Osteoblast (primary cell): ENCODE measurements around the gene SUGT1. TPM values are rescaled to one million over a fixed set of nuclear protein-coding genes. Genes with fewer than 3 reads are reported as not detected.
"Not testable (repeated sequence)": the region's sequence is repeated elsewhere in the genome, so short reads cannot be mapped to it uniquely, and the experiment has no call there.

Experiments
- DNase-seq: peaks from one replicate; pipeline ENCODE4 v3.0.0; 2011; ENCODE audit warnings: low spot score, mixed read lengths; ENCODE audit not compliant: insufficient read length; ENCODE audit errors: missing footprints
- H2AFZ ChIP-seq: 2 replicates; pipeline ENCODE4 v1.6.0; 2011; ENCODE audit warnings: mild to moderate bottlenecking, low read length
- H3K27ac ChIP-seq: 2 replicates; pipeline ENCODE4 v1.5.1; 2011; ENCODE audit warnings: mild to moderate bottlenecking, low read depth, low read length, moderate library complexity
- H3K27me3 ChIP-seq: 2 replicates; pipeline ENCODE4 v1.6.0; 2012; ENCODE audit warnings: mild to moderate bottlenecking, control low read depth, inconsistent platforms, low read length, moderate library complexity; ENCODE audit not compliant: insufficient read depth
- H3K36me3 ChIP-seq: 2 replicates; pipeline ENCODE4 v1.5.1; 2011; ENCODE audit warnings: mild to moderate bottlenecking, low read length, control low read depth, moderate library complexity; ENCODE audit not compliant: insufficient read depth
- H3K4me1 ChIP-seq: 2 replicates; pipeline ENCODE4 v1.5.1; 2011; ENCODE audit warnings: mild to moderate bottlenecking, low read length, control low read depth, moderate library complexity; ENCODE audit not compliant: insufficient read depth
- H3K4me2 ChIP-seq: 2 replicates; pipeline ENCODE4 v1.6.0; 2011; ENCODE audit warnings: mild to moderate bottlenecking, low read length; ENCODE audit not compliant: insufficient read depth
- H3K4me3 ChIP-seq: fragments of 200-600 bp; sonication (generic); 3 replicates; pipeline ENCODE4 v1.5.1; 2012; ENCODE audit warnings: mild to moderate bottlenecking, low read length, inconsistent platforms; ENCODE audit not compliant: insufficient read depth
- H3K79me2 ChIP-seq: 2 replicates; pipeline ENCODE4 v1.6.0; 2012; ENCODE audit warnings: mild to moderate bottlenecking, low read length, control low read depth, inconsistent platforms; ENCODE audit not compliant: insufficient read depth
- H3K9me3 ChIP-seq: 2 replicates; pipeline ENCODE4 v1.5.1; 2011; ENCODE audit warnings: low read depth, low read length, control low read depth
- H4K20me1 ChIP-seq: 2 replicates; pipeline ENCODE4 v1.6.0; 2012; ENCODE audit warnings: mild to moderate bottlenecking, low read length, control low read depth; ENCODE audit not compliant: insufficient read depth
- total RNA-seq: library from RNA; depleted of rRNA; stranded (reverse); fragments of >200 nt; gene quantifications from 2 replicates; pipeline ENCODE4 v1.2.3, GENCODE V29; 2012
- TF ChIP-seq, protein P1 (sequence below): IDR thresholded peaks from 2 replicates; pipeline ENCODE4 v1.5.1; 2011; ENCODE audit warnings: mild to moderate bottlenecking, low read depth, low read length, moderate library complexity; ENCODE audit errors: extremely low read depth

SUGT1 gene
- total RNA-seq, 1 donor, result 30.4 TPM

DNA sequence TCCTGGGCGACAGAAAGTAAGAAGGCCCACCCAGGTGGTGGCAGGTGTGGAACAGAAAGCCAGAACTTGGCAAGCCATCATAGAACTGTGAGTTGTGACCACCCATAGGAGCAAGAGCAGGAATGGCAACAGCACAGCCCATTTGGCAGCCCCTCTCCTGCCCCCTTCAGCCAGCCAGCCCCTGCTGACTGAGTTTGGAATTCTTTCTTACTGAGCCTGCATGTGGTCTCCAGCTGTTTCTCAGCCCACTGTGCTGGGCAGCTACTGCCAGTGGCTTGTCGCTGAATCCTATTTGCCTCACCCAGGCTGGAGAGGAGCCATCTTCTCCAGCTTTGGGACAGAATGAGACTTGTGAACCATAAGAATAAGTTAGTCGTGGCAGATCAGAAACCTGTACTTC lies 58.6 kb downstream of the SUGT1 start:
- H2AFZ ChIP-seq, result no peak overlapping the region
- H3K27me3 ChIP-seq, result peaks cover 2% of the 10 kb centered on the region
- no peaks in the 10 kb centered on the region for H3K36me3 ChIP-seq
- DNase-seq, result no peak
- no peaks in the 10 kb centered on the region for H3K79me2 ChIP-seq
- no peak overlapping the region for H3K4me2 ChIP-seq
- TF ChIP-seq, protein P1, sequence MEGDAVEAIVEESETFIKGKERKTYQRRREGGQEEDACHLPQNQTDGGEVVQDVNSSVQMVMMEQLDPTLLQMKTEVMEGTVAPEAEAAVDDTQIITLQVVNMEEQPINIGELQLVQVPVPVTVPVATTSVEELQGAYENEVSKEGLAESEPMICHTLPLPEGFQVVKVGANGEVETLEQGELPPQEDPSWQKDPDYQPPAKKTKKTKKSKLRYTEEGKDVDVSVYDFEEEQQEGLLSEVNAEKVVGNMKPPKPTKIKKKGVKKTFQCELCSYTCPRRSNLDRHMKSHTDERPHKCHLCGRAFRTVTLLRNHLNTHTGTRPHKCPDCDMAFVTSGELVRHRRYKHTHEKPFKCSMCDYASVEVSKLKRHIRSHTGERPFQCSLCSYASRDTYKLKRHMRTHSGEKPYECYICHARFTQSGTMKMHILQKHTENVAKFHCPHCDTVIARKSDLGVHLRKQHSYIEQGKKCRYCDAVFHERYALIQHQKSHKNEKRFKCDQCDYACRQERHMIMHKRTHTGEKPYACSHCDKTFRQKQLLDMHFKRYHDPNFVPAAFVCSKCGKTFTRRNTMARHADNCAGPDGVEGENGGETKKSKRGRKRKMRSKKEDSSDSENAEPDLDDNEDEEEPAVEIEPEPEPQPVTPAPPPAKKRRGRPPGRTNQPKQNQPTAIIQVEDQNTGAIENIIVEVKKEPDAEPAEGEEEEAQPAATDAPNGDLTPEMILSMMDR, result no peak
- H4K20me1 ChIP-seq, result no peaks in the 10 kb centered on the region
- H3K9me3 ChIP-seq, result no peaks in the 10 kb centered on the region
- H3K4me3 ChIP-seq, result no peak overlapping the region
- no peak overlapping the region for H3K27ac ChIP-seq
- no peaks in the 10 kb centered on the region for H3K4me1 ChIP-seq

DNA sequence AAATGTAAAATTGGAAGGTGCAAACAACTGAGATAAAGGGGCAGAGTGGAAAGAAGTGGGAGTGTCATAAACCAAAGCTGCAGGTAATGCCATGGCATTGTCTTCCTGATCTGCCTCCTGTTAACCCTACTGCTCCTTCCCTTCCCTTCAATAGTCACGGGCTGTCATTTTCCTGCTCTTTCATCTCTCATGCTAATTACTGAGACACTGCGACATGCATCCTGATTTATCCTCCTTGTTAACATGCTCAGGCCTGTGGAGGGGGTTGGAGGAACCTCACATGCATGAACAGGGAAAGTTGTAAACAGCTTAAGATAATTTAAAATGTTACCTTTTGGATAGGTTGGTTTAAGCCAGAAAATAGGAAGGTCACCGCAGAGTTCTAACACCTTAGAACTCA lies 59.7 kb downstream of the SUGT1 start:
- Histone ChIP-seq H3K4me3 (no peak overlapping the region), H3K79me2 (no peaks in the 10 kb centered on the region), H3K36me3 (no peaks in the 10 kb centered on the region), H3K4me1 (no peaks in the 10 kb centered on the region), H3K27me3 (peaks cover 2% of the 10 kb centered on the region), H2AFZ (no peak overlapping the region), H4K20me1 (no peaks in the 10 kb centered on the region), H3K27ac (no peak overlapping the region), H3K4me2 (no peak overlapping the region), H3K9me3 (no peaks in the 10 kb centered on the region)
- no peak for DNase-seq
- TF ChIP-seq, protein P1, result no peak

DNA sequence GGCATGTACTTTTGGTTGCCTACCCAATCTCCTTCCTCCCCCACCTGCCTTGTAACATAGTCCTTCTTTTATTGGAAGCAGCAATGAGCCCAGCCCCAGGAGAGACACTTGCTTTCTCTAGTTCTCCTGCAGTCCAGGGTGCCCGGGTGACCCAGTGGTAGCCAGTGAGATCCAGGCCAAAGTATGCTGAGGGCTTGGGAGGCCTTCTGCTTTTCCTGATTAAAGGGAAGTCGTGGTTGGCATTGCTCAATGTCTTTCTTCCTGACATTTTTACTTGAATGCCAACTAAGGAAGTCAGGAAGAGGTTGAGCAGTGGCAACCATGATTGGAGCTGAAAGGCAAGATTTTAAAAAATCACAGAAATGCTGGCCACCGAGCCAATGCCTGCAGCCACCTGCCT lies 61.3 kb downstream of the SUGT1 start:
- H3K9me3 ChIP-seq, result no peaks in the 10 kb centered on the region
- H3K79me2 ChIP-seq, result no peaks in the 10 kb centered on the region
- no peaks in the 10 kb centered on the region for H4K20me1 ChIP-seq
- TF ChIP-seq, protein P1, result no peak
- no peak overlapping the region for H3K4me3 ChIP-seq
- H3K4me2 ChIP-seq, result no peak overlapping the region
- H3K36me3 ChIP-seq, result no peaks in the 10 kb centered on the region
- DNase-seq, result no peak
- no peaks in the 10 kb centered on the region for H3K4me1 ChIP-seq
- peaks cover 2% of the 10 kb centered on the region for H3K27me3 ChIP-seq
- no peak overlapping the region for H3K27ac ChIP-seq
- H2AFZ ChIP-seq, result no peak overlapping the region

DNA sequence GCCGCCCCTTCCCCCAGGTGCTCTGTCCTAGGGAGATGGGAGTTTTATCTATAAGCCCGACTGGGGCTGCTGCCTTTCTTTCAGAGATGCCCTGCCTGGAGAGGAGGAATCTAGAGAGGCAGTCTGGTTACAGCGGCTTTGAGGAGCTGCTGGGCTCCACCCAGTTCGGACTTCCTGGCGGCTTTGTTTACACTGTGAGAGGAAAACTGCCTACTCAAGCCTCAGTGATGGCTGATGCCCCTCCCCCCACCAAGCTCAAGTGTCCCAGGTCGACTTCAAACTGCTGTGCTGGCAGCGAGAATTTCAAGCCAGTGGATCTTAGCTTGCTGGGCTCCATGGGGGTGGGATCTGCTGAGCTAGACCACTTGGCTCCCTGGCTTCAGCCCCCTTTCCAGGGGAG lies 68.3 kb downstream of the SUGT1 start:
- H3K9me3 ChIP-seq, DNase-seq, H3K79me2 ChIP-seq, H3K4me2 ChIP-seq, H3K27me3 ChIP-seq, H4K20me1 ChIP-seq, H3K36me3 ChIP-seq, H2AFZ ChIP-seq, H3K4me3 ChIP-seq, H3K27ac ChIP-seq, H3K4me1 ChIP-seq: not testable (repeated sequence)

DNA sequence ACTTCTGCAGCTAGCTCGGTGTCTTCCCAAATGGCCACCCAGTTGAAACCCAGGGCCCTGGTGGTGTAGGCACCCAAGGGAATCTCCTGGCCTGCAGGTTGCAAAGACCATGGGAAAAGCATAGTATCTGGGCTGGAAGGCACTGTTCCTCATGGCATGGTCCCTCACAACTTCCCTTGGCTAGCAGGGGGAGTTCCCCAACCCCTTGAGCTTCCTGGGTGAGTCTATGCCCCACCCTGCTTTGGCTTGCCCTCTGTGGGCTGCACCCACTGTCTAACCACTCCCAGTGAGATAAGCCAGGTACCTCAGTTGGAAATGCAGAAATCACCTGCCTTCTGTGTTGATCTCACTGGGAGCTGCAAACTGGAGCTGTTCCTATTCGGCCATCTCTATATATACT lies 68.7 kb downstream of the SUGT1 start:
- H3K4me1 ChIP-seq, DNase-seq, H3K27me3 ChIP-seq, H3K9me3 ChIP-seq, H3K4me3 ChIP-seq, H3K4me2 ChIP-seq, H3K36me3 ChIP-seq, H2AFZ ChIP-seq, H3K27ac ChIP-seq, H3K79me2 ChIP-seq, H4K20me1 ChIP-seq: not testable (repeated sequence)
